Smooth muscle cell (in vitro differentiated cells): ENCODE data around the gene SPPL3. TPM values are rescaled to one million over a fixed set of nuclear protein-coding genes. Genes with fewer than 3 reads are reported as not detected.

Experiments used
- DNase-seq: peaks from one replicate; lab custom pipeline; 2025; ENCODE audit not compliant: unreplicated experiment; lab: John Stamatoyannopoulos, UW
- H2AFZ ChIP-seq: fragments of 200-600 bp; sonication (generic); 2 replicates; pipeline ENCODE4 v1.6.0; 2016; ENCODE audit warnings: antibody characterized with exemption, low read depth, mild to moderate bottlenecking
- H3F3A ChIP-seq: fragments of 200-600 bp; sonication (generic); 2 replicates; pipeline ENCODE4 v1.6.0; 2017; ENCODE audit warnings: antibody characterized with exemption, low read depth
- H3K27ac ChIP-seq: fragments of 200-600 bp; sonication (generic); 2 replicates; pipeline ENCODE4 v1.5.1; 2016; ENCODE audit warnings: low read depth, mild to moderate bottlenecking
- H3K27me3 ChIP-seq: fragments of 200-600 bp; sonication (generic); 2 replicates; pipeline ENCODE4 v1.6.1; 2016; ENCODE audit warnings: low read depth, mild to moderate bottlenecking
- H3K36me3 ChIP-seq: fragments of 200-600 bp; sonication (generic); 2 replicates; pipeline ENCODE4 v1.5.1; 2016; ENCODE audit warnings: low read depth
- H3K4me1 ChIP-seq: fragments of 200-600 bp; sonication (generic); 2 replicates; pipeline ENCODE4 v1.5.1; 2016; ENCODE audit warnings: low read depth
- H3K4me2 ChIP-seq: fragments of 200-600 bp; sonication (generic); 2 replicates; pipeline ENCODE4 v1.6.0; 2016; ENCODE audit warnings: mild to moderate bottlenecking
- H3K4me3 ChIP-seq: fragments of 200-600 bp; sonication (generic); 2 replicates; pipeline ENCODE4 v1.5.1; 2016; ENCODE audit warnings: mild to moderate bottlenecking
- H3K79me2 ChIP-seq: fragments of 200-600 bp; sonication (generic); 2 replicates; pipeline ENCODE4 v1.6.0; 2016; ENCODE audit warnings: low read depth, mild to moderate bottlenecking
- H3K9ac ChIP-seq: fragments of 200-600 bp; sonication (generic); 2 replicates; pipeline ENCODE4 v1.6.0; 2016; ENCODE audit warnings: low read depth
- H3K9me3 ChIP-seq: fragments of 200-600 bp; sonication (generic); replicated peaks from 2 replicates; pipeline ENCODE4 v1.5.1; 2016; ENCODE audit warnings: low read depth
- H4K20me1 ChIP-seq: fragments of 200-600 bp; sonication (generic); 2 replicates; pipeline ENCODE4 v1.6.0; 2016; ENCODE audit warnings: low read depth
- CTCF ChIP-seq: fragments of 200-600 bp; sonication (generic); IDR thresholded peaks from 2 replicates; pipeline ENCODE4 v1.5.1; 2017; ENCODE audit warnings: borderline replicate concordance, mild to moderate bottlenecking, antibody characterized with exemption; ENCODE audit not compliant: insufficient read depth, poor library complexity, severe bottlenecking
- WGBS: methylation state at CpG from one replicate; pipeline ENCODE4 v1.1.7; 2016; ENCODE audit warnings: low lambda C conversion rate; 5-methylcytosine and 5-hydroxymethylcytosine counted together
- polyA plus RNA-seq: library from polyadenylated mRNA; unstranded; fragments of >200 nt; fragmentation: Nextera tagmentation; extraction: Ambion mirVana; gene quantifications from 2 replicates; pipeline ENCODE4 v1.2.1, GENCODE V29; 2016
- total RNA-seq: library from RNA; depleted of rRNA; stranded (reverse); fragments of >200 nt; gene quantifications from 2 replicates; pipeline ENCODE4 v1.2.3, GENCODE V29; 2014

SPPL3 gene
- total and polyA plus RNA-seq, 2 experiments from 2014 or later = 22.5 to 27.0 TPM

DNA sequence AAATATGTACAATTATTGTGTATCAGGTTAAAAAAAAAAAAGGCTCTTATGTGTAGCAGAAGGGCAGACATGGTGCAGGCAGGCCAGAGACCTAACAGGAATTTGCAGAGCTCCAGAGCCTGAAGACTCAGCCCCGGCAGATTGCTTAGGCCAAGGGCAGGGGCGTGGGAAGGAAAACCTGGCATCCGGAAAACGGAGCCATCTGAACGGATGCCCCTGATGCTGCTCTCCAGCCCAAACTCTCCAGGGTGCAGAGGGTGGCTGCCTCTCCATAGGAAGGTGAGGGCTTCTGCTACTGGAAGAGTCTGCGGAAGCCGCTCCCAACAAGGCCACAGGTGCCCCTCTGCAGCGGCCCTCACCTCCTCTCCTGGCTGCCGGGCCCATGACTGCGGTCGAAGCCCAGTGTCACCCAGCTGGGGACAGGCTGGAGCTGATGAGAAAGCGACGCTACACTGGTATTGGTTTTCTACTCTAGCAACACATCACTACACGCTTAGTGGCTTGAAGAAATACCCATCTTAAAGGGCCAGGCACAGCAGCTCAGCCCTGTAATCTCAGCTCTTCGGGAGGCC lies 159.2 kb downstream of the SPPL3 start:
- no peaks in the 10 kb centered on the region for H3K9me3 ChIP-seq
- no peak overlapping the region for H2AFZ ChIP-seq
- H3K4me2 ChIP-seq = no peak overlapping the region
- 89% methylated on average over 15 of the region's 15 CpGs for WGBS
- no peaks in the 10 kb centered on the region for H4K20me1 ChIP-seq
- H3K4me1 ChIP-seq = no peaks in the 10 kb centered on the region
- no peak overlapping the region for H3K4me3 ChIP-seq
- no peak for TF ChIP-seq CTCF
- no peaks in the 10 kb centered on the region for H3F3A ChIP-seq
- H3K36me3 ChIP-seq = no peaks in the 10 kb centered on the region
- no peaks in the 10 kb centered on the region for H3K27me3 ChIP-seq
- DNase-seq = no peak
- no peak overlapping the region for H3K27ac ChIP-seq
- no peaks in the 10 kb centered on the region for H3K79me2 ChIP-seq
- H3K9ac ChIP-seq = no peak overlapping the region

DNA sequence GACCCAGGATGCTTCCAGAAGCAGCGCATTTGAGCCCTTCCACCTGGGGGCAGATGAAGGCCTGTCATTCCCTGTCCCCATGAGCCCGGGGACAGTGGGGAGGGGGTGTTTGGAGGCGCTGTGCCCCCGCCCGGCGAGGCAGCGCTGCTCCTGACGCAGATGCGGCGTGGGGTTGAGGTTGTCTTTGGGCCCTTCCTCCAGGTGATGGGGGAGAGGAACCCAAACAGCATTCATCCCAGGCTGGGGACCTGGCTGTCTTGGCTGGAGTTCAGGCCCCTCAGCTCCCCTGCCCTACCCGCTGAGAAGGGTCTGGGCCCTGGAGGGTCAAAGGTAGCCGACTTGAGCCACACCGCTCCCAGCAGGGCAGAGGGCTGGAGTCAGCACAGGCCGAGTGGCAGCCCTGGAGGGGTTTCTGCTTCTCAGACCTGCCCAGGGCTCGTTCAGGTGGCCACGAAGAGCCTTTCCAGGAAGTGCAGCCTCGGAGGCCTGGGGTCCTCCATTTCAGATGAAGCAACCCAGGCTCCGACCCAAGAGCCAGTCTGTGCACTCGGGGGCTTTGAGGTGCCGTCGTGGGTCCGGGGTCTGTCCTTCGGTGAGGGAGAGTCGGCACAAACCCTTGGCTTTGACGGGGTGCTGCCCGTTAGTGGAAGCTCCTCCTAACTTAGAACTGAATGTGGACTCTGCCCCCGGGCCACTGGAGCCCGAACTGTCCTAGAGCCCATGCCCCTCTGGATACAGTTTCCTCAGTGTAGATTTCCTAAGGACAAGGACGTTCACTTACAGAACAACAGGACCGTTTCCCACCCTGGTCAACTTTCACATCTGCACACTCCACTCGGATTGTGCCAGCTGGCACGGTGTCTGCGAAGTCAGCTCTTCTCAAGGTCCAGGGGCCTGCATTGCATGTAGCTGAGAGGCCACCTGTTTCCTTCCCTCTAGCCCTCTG lies 162.4 kb downstream of the SPPL3 start:
- Histone ChIP-seq H3K36me3 (no peaks in the 10 kb centered on the region), H3K27me3 (no peaks in the 10 kb centered on the region), H3K4me3 (no peak overlapping the region), H3K79me2 (no peaks in the 10 kb centered on the region), H4K20me1 (no peaks in the 10 kb centered on the region), H3K27ac (no peak overlapping the region), H3K4me2 (no peak overlapping the region), H3K4me1 (no peaks in the 10 kb centered on the region), H3F3A (no peaks in the 10 kb centered on the region), H3K9me3 (no peaks in the 10 kb centered on the region), H3K9ac (no peak overlapping the region), H2AFZ (no peak overlapping the region)
- WGBS = 94% methylated on average over 33 of the region's 33 CpGs
- no peak for TF ChIP-seq CTCF
- DNase-seq = no peak

DNA sequence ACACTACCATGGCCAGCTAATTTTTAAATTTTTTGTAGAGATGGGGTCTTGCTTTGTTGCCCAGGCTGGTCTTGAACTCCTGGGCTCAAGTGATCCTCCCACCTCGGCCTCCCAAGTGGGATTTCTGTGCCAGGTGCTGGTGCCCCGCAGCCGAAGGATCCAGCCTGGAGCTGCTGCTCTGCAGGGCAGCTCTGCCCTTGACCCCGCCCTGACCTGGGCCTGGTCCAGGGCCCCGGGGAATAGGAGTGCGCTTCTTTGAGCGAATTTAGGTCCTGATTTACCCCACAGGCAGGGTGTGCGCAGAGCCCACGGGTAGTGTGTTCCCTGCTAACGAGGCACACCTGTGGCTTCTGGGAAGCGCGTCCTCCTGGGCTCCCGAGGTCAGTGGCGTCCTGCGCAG lies 163.3 kb downstream of the SPPL3 start:
- H3K4me1 ChIP-seq = no peaks in the 10 kb centered on the region
- H3K4me2 ChIP-seq = no peak overlapping the region
- H3K9ac ChIP-seq = no peak overlapping the region
- no peak for TF ChIP-seq CTCF
- no peaks in the 10 kb centered on the region for H3F3A ChIP-seq
- WGBS = 93% methylated on average over 15 of the region's 15 CpGs
- DNase-seq = no peak
- no peaks in the 10 kb centered on the region for H3K79me2 ChIP-seq
- H3K4me3 ChIP-seq = no peak overlapping the region
- no peaks in the 10 kb centered on the region for H4K20me1 ChIP-seq
- no peaks in the 10 kb centered on the region for H3K36me3 ChIP-seq
- H3K9me3 ChIP-seq = no peaks in the 10 kb centered on the region
- no peak overlapping the region for H2AFZ ChIP-seq
- no peaks in the 10 kb centered on the region for H3K27me3 ChIP-seq
- no peak overlapping the region for H3K27ac ChIP-seq
